GM15510 (cell line): ENCODE measurements around the gene IVNS1ABP.

Experiments used
- POLR2A ChIP-seq: IDR thresholded peaks from 3 replicates; pipeline ENCODE4 v1.6.1; 2011; ENCODE audit warnings: borderline replicate concordance; ENCODE audit not compliant: insufficient read length; ENCODE audit errors: extremely low read depth

The IVNS1ABP gene

GRCh38 chr1:185317034-185317885, at the start of gene IVNS1ABP:
Gene IVNS1ABP, minus strand, starts transcription at chr1:185317243. Its CDS starts 7,750 bp downstream, at chr1:185309493.
- TF ChIP-seq POLR2A, result peak; percentile 97

DNA sequence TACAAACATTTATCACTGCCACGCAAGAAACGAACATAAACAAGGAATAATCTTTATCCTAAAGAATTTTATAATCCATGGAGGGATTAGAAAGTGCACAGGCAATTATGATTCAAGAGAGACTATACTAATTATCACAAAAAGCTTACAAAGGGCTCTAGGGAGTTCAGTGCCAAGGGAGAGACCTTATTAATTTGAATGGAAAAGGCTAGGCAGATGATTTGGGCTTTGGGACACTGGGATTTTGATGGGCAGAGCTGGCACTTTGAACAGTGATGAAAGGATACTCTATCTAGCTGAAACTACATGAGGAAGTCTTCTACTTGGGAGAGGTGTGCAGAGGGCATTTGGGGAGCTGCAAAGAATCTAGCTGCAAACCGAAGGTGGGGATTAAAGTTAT, 48.9 kb upstream of the IVNS1ABP start:
- no peak for TF ChIP-seq POLR2A

- TF ChIP-seq POLR2A, result no peak
Observed at GRCh38 chr1:185363205-185363604, 46.2 kb upstream of the IVNS1ABP start.

DNA sequence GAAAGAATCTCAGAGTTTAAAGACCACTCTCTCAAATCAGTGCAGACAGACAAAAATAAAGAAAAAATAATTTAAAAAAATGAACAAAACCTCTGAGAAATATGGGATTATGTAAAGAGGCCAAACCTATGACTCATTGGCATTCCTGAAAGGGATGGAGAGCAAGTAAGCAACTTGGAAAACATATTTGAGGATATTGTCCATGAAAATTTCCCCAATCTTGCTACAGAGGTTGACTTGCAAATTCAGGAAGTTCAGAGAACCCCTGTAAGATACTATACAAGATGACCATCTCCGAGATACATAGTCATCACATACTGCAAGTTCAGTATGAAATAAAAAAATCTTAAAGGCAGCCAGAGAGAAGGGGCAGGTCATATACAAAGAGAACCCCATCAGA, 43.7 kb upstream of the IVNS1ABP start:
- no peak for TF ChIP-seq POLR2A

DNA sequence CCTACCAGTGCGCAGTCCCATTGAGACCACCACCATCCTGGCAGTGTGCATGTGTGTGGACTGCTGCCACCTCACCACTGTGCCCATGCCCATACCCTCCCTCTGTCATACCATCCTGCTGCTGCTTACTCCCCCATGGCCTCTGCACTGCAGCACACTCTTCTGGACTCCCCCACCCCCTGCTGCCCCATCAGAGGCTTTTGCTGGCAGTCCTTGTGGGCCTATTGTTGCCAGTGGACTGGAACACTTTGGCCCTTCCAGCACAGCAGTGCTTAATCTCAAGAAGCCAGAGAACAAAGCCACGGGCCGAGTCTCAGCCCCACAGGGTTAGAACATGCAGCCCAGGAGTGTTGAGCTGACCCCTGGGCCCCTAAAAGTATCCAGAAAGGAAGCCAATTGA, 41.9 kb upstream of the IVNS1ABP start:
- TF ChIP-seq POLR2A, result no peak

DNA sequence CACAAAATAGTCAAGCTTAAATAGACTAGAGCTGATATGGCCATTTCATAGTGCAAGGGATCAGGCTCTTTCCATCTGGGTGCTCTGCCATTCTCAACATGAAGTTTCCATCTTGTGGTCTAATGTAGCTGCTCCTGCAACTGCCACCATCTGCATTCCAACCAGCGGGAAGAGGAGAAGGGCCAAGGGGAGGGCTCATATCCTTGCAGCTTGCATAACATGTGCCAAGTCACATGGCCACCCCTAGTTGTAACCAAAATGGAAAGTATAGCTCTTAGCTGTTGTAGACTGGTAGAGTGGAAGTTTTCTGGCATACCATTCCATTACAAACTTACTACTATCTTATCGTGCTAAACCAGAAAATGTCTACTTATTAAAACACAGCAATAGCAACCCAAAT, 38.9 kb upstream of the IVNS1ABP start:
- TF ChIP-seq POLR2A, result no peak

- TF ChIP-seq POLR2A, result no peak
Observed at GRCh38 chr1:185353124-185353523, 36.1 kb upstream of the IVNS1ABP start.

- TF ChIP-seq POLR2A, result no peak
Observed at GRCh38 chr1:185351734-185352466, 34.9 kb upstream of the IVNS1ABP start.

GRCh38 chr1:185350027-185350442, 33.0 kb upstream of the IVNS1ABP start:
- TF ChIP-seq POLR2A, result no peak

- TF ChIP-seq POLR2A, result no peak
Observed at GRCh38 chr1:185349556-185349955, 32.5 kb upstream of the IVNS1ABP start.

- TF ChIP-seq POLR2A, result no peak
Observed at GRCh38 chr1:185348985-185349384, 31.9 kb upstream of the IVNS1ABP start.

GRCh38 chr1:185348296-185348695, 31.3 kb upstream of the IVNS1ABP start:
- no peak for TF ChIP-seq POLR2A

DNA sequence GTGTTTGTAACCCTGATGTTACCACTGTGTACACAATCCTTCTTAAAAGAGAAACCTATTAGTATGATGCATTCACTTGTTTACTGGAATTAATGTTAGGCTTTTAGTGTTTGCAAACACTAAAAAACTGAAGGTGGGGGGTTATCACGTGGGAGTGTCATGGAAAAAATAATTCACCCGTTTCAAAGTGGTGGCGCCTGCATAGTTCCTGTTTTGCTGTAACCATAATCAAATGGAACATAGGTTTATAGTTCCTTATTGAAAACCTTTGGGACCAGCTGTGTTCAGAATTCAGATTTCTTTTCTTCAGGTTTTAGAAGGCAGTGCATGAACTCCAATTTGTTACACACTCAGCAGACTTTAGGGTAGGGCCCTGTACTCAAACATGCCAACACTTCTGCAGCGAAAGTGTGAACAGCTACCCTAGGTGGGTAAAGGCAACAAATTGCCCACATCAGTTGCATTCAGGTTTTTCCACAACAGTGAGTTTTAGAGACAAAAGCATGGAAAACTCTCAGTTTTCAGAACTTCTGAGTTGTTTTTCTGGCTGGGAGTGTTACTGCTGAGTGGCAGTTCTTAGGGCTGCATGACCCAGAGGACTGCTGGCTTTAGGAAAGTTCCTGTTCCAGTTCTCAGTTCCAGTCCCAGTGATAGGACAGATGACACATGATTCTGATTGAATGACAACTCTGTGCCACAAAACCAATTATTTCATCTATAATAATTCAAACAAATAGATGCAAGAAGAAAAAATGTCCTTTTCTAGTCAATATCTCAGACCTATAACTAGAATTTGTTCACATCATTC, 29.1 kb upstream of the IVNS1ABP start:
- TF ChIP-seq POLR2A, result no peak

- no peak for TF ChIP-seq POLR2A
Observed at GRCh38 chr1:185343306-185343705, 26.3 kb upstream of the IVNS1ABP start.

GRCh38 chr1:185342672-185343259, 25.7 kb upstream of the IVNS1ABP start:
- no peak for TF ChIP-seq POLR2A

GRCh38 chr1:185342017-185342416, 25.0 kb upstream of the IVNS1ABP start:
- TF ChIP-seq POLR2A, result no peak
